IgD-negative memory B cell (primary cell): Measurements from ENCODE around the gene MYADML2. TPM values are rescaled to one million over a fixed set of nuclear protein-coding genes. Genes with fewer than 3 reads are reported as not detected.

ENCODE experiments used
- H3K27ac Mint-ChIP-seq, 3 donors: one replicate each; pipeline ENCODE4 v1.8.0; 2020 to 2022; ENCODE audit warnings: mild to moderate bottlenecking in 3 of 3, mixed read lengths in 3 of 3, moderate library complexity in 1 of 3
- H3K27me3 Mint-ChIP-seq: one replicate; pipeline ENCODE4 v1.8.0; 2021; ENCODE audit warnings: mixed read lengths
- H3K36me3 Mint-ChIP-seq: one replicate; pipeline ENCODE4 v1.8.0; 2020; ENCODE audit warnings: mild to moderate bottlenecking, mixed read lengths
- H3K4me1 Mint-ChIP-seq, 3 donors: one replicate each; pipeline ENCODE4 v1.8.0; 2020 to 2022; ENCODE audit warnings: mixed read lengths in 3 of 3, mild to moderate bottlenecking in 1 of 3
- H3K4me3 Mint-ChIP-seq, 4 donors: one replicate each; pipeline ENCODE4 v1.8.0; 2020 to 2022; ENCODE audit warnings: mild to moderate bottlenecking in 4 of 4, mixed read lengths in 4 of 4, moderate library complexity in 3 of 4
- H3K9me3 Mint-ChIP-seq, 3 donors: one replicate each; pipeline ENCODE4 v1.8.0; 2020 to 2021; ENCODE audit warnings: mixed read lengths in 3 of 3, mild to moderate bottlenecking in 1 of 3
- polyA plus RNA-seq: library from polyadenylated mRNA; unstranded; fragments of 300-500 nt; fragmentation: Illumina TruSeq; gene quantifications from one replicate; pipeline ENCODE4 v1.2.3, GENCODE V29; 2021

Gene MYADML2
- polyA plus RNA-seq, 1 donor from 2014 or later = not detected

GRCh38 chr17:81967244-81967532, 20.2 kb upstream of the MYADML2 start:
- peaks cover 4 to 6% (median 5%) of the 10 kb centered on the region in 3 donors for H3K4me1 Mint-ChIP-seq
- H3K4me3 Mint-ChIP-seq = peak overlapping the region in 1 of 4 donors; percentile 58
- no peak overlapping the region for H3K27ac Mint-ChIP-seq
- H3K27me3 Mint-ChIP-seq = peaks cover 10% of the 10 kb centered on the region
- H3K36me3 Mint-ChIP-seq = no peaks in the 10 kb centered on the region
- no peaks in the 10 kb centered on the region for H3K9me3 Mint-ChIP-seq

- H3K4me3 Mint-ChIP-seq = peak overlapping the region in 1 of 4 donors; percentile 58
- H3K36me3 Mint-ChIP-seq = no peaks in the 10 kb centered on the region
- no peaks in the 10 kb centered on the region for H3K9me3 Mint-ChIP-seq
- H3K4me1 Mint-ChIP-seq = peaks cover 4 to 7% (median 5%) of the 10 kb centered on the region in 3 donors
- H3K27me3 Mint-ChIP-seq = peaks cover 12% of the 10 kb centered on the region
- peak overlapping the region in 2 of 3 donors; percentile 5 to 34 for H3K27ac Mint-ChIP-seq
Observed at GRCh38 chr17:81966343-81967243, 19.6 kb upstream of the MYADML2 start.

GRCh38 chr17:81964081-81964849, 17.2 kb upstream of the MYADML2 start:
- Mint-ChIP-seq H3K27ac (peak overlapping the region; percentile 44 to 85 (median 71)), H3K4me3 (peak overlapping the region in 2 of 4 donors; percentile 55 to 75), H3K9me3 (no peaks in the 10 kb centered on the region), H3K4me1 (peaks cover 4 to 7% (median 5%) of the 10 kb centered on the region in 3 donors), H3K27me3 (peaks cover 12% of the 10 kb centered on the region), H3K36me3 (no peaks in the 10 kb centered on the region)

DNA sequence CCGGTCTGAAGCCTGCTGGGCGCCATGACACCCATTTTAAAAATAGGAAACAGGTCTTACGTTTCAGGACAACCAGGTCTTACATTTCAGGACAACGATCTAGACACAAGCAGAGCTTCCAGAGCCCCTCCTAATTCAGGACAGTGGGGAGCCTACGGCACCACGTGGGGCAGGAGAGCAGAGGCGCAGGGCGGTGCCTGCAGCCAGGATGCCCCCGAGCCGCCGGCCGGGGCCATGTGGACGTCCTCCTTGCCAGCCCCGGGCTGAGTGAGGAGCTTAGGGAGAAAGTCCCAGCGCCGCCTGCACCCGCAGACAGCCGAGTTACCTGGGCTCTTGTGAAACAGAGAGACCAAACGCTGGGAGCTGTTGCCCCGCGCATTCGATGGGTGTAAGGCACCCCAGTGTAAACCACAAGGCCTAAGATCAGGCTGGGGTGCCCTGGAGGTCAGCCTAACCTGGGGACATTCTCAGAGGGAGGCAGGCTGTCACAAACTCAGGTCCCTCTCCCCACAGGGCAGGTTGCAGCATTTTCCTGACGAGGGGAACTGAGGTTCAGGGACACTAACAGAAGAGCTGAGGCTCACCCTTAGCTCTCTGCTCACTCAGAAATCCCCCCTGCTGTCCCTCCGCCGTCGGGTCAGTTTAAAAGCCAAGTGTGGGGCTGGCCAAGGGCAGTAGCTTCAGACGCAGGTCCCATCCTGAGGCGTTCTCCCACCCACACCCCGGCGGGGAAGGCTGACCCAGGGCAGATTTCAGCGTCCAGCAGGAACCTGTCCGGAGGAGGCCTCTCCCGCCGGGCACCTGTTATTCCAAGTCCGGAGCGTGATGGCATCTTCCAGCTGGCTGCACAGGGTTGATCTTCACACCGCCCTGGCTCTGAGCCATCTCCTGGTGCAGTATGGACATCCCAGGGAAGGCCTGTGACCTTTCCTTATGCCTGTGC, 15.7 kb upstream of the MYADML2 start:
- H3K27ac Mint-ChIP-seq = peak overlapping the region in 2 of 3 donors; percentile 44 to 67
- peaks cover 0 to 3% (median 2%) of the 10 kb centered on the region in 3 donors for H3K4me1 Mint-ChIP-seq
- H3K27me3 Mint-ChIP-seq = peaks cover 23% of the 10 kb centered on the region
- peak overlapping the region in 3 of 4 donors; percentile 33 to 80 (median 55) for H3K4me3 Mint-ChIP-seq
- H3K36me3 Mint-ChIP-seq = no peaks in the 10 kb centered on the region
- H3K9me3 Mint-ChIP-seq = no peaks in the 10 kb centered on the region

GRCh38 chr17:81961521-81962498, 14.8 kb upstream of the MYADML2 start:
- peaks cover 27% of the 10 kb centered on the region for H3K27me3 Mint-ChIP-seq
- H3K4me3 Mint-ChIP-seq = peak overlapping the region in 2 of 4 donors; percentile 33 to 80

DNA sequence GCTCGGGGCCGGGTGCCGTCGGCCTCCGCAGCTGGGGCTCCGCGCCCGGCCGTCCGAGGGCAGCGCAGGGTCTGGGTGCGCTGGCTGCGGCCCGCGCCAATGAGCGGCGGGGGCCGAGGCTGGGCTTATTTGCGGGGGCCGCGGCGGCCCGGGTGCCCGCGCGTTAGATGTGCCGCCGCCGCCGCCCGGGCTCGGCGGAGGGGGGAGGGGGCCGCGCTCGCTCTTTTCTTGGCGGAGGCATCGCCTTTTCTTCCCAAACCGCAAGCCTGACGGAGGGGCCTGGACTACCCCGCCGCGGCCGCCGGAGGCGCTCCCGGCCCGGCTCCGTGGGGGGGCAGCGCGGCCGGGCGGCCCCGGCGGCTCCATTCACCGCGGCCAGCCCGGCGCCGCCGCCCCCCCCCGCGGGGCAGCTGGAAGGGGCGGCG, 14.1 kb upstream of the MYADML2 start, which contains the start of gene NOTUM:
Gene NOTUM (minus strand): TSS at position 101 of the 425 bp plus-strand sequence. CDS start 278 bp downstream, outside the sequence.
- Mint-ChIP-seq H3K27ac (no peak within 1 kb of the TSS), H3K9me3 (no peaks in the 10 kb centered on the region), H3K27me3 (peaks cover 28% of the 10 kb centered on the region), H3K4me3 (peak within 1 kb of the TSS in 1 of 4 donors; percentile 72), H3K4me1 (peaks cover 0 to 5% (median 0%) of the 10 kb centered on the region in 3 donors), H3K36me3 (no peaks in the 10 kb centered on the region)

More at GRCh38 chr17:81961521-81962498, 14.8 kb upstream of the MYADML2 start:
- Mint-ChIP-seq H3K27ac (peak overlapping the region in 1 of 3 donors; percentile 32), H3K4me1 (peaks cover 0 to 5% (median 2%) of the 10 kb centered on the region in 3 donors), H3K36me3 (no peaks in the 10 kb centered on the region), H3K9me3 (no peaks in the 10 kb centered on the region)

DNA sequence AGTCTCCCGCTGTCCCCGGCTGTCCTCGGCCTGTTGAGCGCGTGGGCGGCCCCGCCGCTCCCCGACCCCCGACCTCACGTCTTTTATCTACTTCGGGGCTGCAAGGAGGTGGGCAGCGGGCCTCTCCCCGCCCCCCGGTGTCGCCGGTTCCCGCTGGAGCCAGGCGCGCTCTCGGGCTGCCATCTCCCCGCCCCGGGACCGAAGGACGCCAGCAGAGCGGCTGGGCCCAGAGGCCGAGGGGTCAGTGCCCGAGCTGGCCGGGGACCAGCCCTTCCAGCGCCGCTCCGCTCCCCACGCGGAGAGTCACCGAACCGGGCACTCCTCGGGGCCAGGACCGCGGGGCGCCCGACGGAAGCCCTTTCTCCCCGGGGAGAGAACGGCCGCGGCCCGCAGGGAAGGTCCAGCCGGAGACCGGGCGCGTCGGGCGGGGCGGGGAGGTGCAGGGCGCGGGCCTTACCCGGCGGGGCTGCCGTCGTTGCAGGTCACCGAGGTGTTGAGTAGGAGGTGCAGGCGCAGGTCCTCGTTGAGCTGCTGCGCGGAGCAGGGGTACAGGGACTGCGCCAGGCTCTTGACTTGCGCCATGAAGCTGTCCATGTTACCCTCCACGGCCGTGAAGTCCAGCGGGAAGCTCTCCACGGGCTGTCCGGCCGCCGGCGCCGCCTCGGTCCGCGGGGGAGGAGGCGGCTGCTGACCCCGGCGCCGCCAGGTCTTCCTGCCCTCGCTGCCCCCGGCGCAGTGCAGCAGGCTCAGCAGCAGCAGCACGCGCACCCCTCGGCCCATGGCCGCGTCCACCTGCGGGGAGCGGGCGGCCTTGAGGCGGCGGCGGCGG, 13.3 kb upstream of the MYADML2 start:
- Mint-ChIP-seq H3K27ac (no peak overlapping the region), H3K4me3 (peak overlapping the region in 1 of 4 donors; percentile 72), H3K27me3 (peaks cover 31% of the 10 kb centered on the region), H3K4me1 (peaks cover 0 to 5% (median 0%) of the 10 kb centered on the region in 3 donors), H3K36me3 (no peaks in the 10 kb centered on the region), H3K9me3 (no peaks in the 10 kb centered on the region)

DNA sequence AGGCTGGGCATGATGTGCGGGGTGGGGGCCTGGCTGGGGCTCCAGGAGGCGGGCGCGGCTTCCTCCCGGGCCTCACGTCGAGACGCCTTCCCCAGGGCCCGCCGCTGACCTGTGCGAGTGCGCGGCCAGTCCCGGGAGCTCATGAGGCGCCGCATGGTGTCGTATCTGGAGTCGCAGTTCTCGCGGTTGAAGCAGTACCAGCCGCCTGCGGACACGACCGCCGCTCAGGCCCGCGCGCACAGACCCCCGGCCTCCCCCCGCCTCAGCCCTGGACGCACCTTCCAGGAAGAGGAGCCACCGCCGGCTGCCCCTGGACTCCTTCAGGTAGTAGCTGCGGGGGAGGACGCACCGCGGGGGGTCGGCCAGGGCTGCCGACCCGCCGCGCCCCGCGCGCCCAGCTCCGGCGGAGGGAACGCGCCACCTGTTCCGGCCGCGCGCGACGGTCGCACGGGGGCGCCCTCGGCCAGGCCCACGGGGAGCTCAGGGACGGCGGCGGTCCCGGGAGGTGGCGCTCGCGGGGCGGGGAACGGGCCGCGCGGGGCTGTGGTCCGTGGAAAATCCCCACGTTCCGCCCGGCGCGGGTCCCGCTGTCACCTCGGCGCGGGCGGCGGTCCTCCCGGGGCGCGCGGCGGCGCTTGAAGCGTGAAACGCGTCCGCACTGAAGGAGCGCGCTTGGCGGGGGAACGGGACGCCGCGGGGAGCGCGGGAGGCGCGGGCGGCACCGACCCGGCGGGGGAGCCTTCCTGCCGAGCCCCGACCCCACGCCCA, 12.5 kb upstream of the MYADML2 start:
- Mint-ChIP-seq H3K27me3 (peaks cover 32% of the 10 kb centered on the region), H3K36me3 (no peaks in the 10 kb centered on the region), H3K4me3 (peak overlapping the region in 1 of 4 donors; percentile 88), H3K27ac (no peak overlapping the region), H3K9me3 (no peaks in the 10 kb centered on the region), H3K4me1 (peaks cover 0 to 5% (median 0%) of the 10 kb centered on the region in 3 donors)

DNA sequence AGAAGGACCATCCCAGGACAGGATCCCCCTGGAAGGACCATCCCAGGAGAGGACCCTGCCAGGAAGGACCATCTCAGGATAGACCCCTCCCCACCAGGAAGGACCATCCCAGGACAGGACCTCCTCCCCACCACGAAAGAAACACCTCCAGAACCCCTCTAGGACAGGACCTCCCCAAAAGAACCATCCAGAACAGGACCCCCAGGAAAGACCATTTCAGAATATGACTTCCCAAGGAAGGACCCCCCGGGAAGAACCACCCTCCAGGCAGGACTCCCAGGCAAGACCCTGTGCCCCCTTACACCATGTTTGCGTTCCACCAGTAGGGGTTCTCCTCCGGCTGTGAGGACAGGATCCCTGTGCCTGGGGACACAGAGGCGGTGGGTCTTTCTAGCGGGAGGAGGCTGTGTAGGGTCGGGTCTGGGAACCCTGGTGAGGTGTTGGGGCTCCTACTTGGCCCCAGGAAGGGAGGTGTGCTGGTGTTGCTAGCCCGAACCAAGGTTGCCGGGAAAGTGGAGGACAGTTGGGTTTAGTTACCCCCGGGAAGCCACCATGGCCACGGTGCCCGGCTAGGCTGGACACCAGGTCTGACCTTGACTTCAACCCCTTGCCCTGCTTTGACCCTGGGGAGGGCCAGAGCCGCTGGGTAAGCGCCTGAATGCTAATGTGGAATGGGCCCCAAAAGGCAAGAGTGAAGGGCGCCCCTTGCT, 11.8 kb upstream of the MYADML2 start:
- no peaks in the 10 kb centered on the region for H3K36me3 Mint-ChIP-seq
- H3K9me3 Mint-ChIP-seq = no peaks in the 10 kb centered on the region
- peaks cover 0 to 5% (median 0%) of the 10 kb centered on the region in 3 donors for H3K4me1 Mint-ChIP-seq
- H3K27ac Mint-ChIP-seq = no peak overlapping the region
- H3K4me3 Mint-ChIP-seq = peak overlapping the region; percentile 38 to 88 (median 68)
- peaks cover 28% of the 10 kb centered on the region for H3K27me3 Mint-ChIP-seq

DNA sequence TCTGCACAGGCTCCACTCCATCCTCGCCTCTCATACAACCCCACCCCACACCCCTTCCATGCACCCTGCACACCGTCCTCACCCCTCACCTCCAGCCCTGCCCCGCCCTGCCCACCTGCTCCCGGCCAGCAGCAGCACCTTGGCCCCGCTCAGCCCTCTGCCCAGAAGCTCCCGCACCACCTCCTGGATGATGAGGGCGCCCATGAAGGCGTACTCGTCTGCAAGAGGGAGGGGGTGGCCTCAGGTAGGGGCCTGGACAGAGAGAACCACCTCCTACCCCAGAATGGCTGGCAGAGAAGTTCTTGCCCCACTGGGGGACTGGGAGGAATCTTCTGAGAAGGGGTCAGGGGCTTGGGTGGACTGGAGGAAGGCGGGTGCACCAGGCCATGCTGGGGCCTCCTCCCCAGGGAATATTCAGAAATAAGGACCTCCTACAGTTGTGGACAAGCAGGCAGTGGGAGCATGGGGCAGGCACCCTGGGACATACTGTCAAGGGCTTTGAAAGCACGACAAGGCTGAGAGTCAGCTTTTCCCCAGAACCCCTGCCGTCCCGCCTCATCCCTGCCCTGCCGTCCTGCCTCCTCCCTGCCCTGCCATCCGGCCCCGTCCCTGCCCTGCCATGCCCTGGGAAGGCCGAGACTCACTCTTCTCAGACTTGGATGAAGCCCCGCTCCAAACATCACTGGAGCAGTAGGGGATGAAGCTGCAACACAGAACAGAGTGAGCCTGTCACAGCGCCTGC, 10.8 kb upstream of the MYADML2 start:
- Mint-ChIP-seq H3K27me3 (peaks cover 27% of the 10 kb centered on the region), H3K4me1 (peaks cover 0 to 5% (median 0%) of the 10 kb centered on the region in 3 donors), H3K36me3 (no peaks in the 10 kb centered on the region), H3K4me3 (peak overlapping the region in 1 of 4 donors; percentile 48), H3K9me3 (no peaks in the 10 kb centered on the region), H3K27ac (peak overlapping the region in 2 of 3 donors; percentile 48 to 64)
